ENCODE measurements around the gene SLC6A1. TPM values are rescaled to one million over a fixed set of nuclear protein-coding genes. Genes with fewer than 3 reads are reported as not detected.

The SLC6A1 gene
- total and polyA plus RNA-seq, 2 donors: 5.3 to 50.0 TPM

DNA sequence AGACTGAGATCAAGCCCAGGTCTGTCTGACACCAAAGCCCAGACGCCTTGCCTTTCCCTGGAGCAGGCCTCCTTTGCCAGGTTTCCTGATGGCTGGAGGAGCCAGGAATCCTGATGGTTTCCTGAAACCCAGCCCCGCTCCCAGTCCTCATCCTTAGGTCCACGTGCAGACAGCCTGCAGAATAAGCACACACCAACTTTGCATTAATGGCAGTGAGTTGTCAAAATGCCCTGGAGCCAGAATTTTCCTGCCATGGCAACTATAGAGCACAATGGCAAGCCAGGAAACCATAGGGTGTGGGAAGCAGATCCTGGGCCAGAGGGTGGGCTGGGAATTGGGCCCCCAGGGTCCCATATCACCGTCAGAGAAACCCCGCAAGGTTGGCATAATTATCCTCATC is 94.3 kb downstream of the SLC6A1 start:
- Histone ChIP-seq H3K27ac (ENCODE audit: low read depth in 1 of 2, low read length in 1 of 2) (no peak overlapping the region), H3K27me3 (ENCODE audit: control insufficient read depth in 2 of 2, insufficient read depth in 1 of 2, low read length in 1 of 2) (no peaks in the 10 kb centered on the region), H3K4me1 (ENCODE audit: control insufficient read depth in 2 of 2, insufficient read depth in 2 of 2, low read length in 2 of 2) (no peaks in the 10 kb centered on the region), H3K4me3 (ENCODE audit: low read length in 2 of 2) (no peak overlapping the region), H3K9me3 (ENCODE audit: control insufficient read depth in 2 of 2, insufficient read depth in 1 of 2, low read length in 1 of 2) (no peaks in the 10 kb centered on the region), H3K36me3 (ENCODE audit: control insufficient read depth in 2 of 2, insufficient read depth in 2 of 2, low read length in 1 of 2) (no peaks in the 10 kb centered on the region)
- no peak for DNase-seq (ENCODE audit: low read depth in 6 of 9, low spot score in 9 of 9)
- WGBS: 93% methylated on average over 5 of the region's 5 CpGs

DNA sequence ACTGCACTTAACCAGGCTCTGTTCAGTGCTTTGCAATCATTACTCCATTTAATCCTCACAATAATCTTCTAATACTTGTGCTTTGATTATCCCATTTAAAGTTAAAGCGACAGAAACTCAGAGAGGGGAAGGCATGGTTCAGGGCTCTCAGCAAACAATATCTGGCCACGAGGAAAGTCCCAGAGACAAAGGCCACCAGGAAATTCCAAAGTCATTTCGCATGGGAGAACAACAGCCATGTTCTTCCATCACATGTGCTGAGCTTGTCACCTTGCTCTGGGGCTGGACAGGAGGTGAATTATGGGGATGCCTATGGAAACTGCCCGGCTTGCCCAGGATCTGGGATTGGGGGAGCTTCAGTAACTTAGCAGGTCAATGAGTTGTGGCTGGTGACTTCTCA is 95.5 kb downstream of the SLC6A1 start:
- Histone ChIP-seq H3K36me3 (ENCODE audit: control insufficient read depth in 2 of 2, insufficient read depth in 2 of 2, low read length in 1 of 2) (no peaks in the 10 kb centered on the region), H3K27me3 (ENCODE audit: control insufficient read depth in 2 of 2, insufficient read depth in 1 of 2, low read length in 1 of 2) (no peaks in the 10 kb centered on the region), H3K4me1 (ENCODE audit: control insufficient read depth in 2 of 2, insufficient read depth in 2 of 2, low read length in 2 of 2) (no peaks in the 10 kb centered on the region), H3K27ac (ENCODE audit: low read depth in 1 of 2, low read length in 1 of 2) (no peak overlapping the region), H3K9me3 (ENCODE audit: control insufficient read depth in 2 of 2, insufficient read depth in 1 of 2, low read length in 1 of 2) (peaks cover 0 to under 1% of the 10 kb centered on the region in 2 donors), H3K4me3 (ENCODE audit: low read length in 2 of 2) (no peak overlapping the region)
- 90% methylated on average over 4 of the region's 4 CpGs for WGBS
- DNase-seq (ENCODE audit: low read depth in 6 of 9, low spot score in 9 of 9): no peak

DNA sequence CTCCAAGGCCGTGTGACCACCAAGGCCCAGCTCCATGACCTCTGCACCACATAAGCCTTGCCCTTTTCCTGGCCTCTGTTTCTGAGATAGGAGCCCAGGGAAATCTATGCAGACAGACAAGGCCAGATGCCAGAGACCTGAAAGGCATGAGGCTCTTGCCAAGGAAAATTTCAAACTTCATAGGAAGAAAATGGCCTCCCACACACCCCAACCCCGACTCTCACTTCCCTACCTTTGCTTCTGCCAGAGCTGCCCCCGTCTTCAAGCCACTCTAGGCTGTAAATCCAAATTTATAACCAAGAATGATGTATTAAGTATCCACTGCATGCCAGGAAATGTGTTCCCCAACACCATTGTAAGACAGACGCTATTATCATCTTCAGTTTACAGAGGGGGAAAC is 96.3 kb downstream of the SLC6A1 start:
- Histone ChIP-seq H3K4me3 (ENCODE audit: low read length in 2 of 2) (no peak overlapping the region), H3K27me3 (ENCODE audit: control insufficient read depth in 2 of 2, insufficient read depth in 1 of 2, low read length in 1 of 2) (no peaks in the 10 kb centered on the region), H3K27ac (ENCODE audit: low read depth in 1 of 2, low read length in 1 of 2) (no peak overlapping the region), H3K4me1 (ENCODE audit: control insufficient read depth in 2 of 2, insufficient read depth in 2 of 2, low read length in 2 of 2) (no peaks in the 10 kb centered on the region), H3K36me3 (ENCODE audit: control insufficient read depth in 2 of 2, insufficient read depth in 2 of 2, low read length in 1 of 2) (no peaks in the 10 kb centered on the region), H3K9me3 (ENCODE audit: control insufficient read depth in 2 of 2, insufficient read depth in 1 of 2, low read length in 1 of 2) (peaks cover 0 to 5% of the 10 kb centered on the region in 2 donors)
- DNase-seq (ENCODE audit: low read depth in 6 of 9, low spot score in 9 of 9): no peak
- 94% methylated on average over 4 of the region's 4 CpGs for WGBS

Other genes with a start within 250 kb of the SLC6A1 start
- gene SLC6A11, start 176.5 kb upstream of the SLC6A1 start, total RNA-seq: 0.05 TPM
- gene SLC6A11, start 176.5 kb upstream of the SLC6A1 start, polyA plus RNA-seq: 0.18 TPM
- 1.6 TPM for gene HRH1, start 161.7 kb downstream of the SLC6A1 start, total RNA-seq
- gene HRH1, start 161.7 kb downstream of the SLC6A1 start, polyA plus RNA-seq: 2.4 TPM